Fibroblast of lung (primary cell): Measurements from ENCODE around the gene USP44. TPM values are rescaled to one million over a fixed set of nuclear protein-coding genes. Genes with fewer than 3 reads are reported as not detected.

ENCODE experiments used
- DNase-seq, 2 donors: peaks; one replicate each; pipeline versions ENCODE4 v3.0.0 to v3.0.0-alpha.2; 2010; ENCODE audit warnings: low read depth in 2 of 2
- H2AFZ ChIP-seq: 2 replicates; pipeline ENCODE4 v1.5.1; 2012; ENCODE audit warnings: low read length, control low read depth, inconsistent platforms
- H3K27ac ChIP-seq: 2 replicates; pipeline ENCODE4 v1.5.1; 2011; ENCODE audit warnings: low read length, control low read depth; ENCODE audit not compliant: insufficient read depth
- H3K27me3 ChIP-seq: 2 replicates; pipeline ENCODE4 v1.5.1; 2011; ENCODE audit warnings: mild to moderate bottlenecking, low read length; ENCODE audit not compliant: control insufficient read depth, insufficient read depth
- H3K36me3 ChIP-seq: 2 replicates; pipeline ENCODE4 v1.5.1; 2011; ENCODE audit warnings: low read length; ENCODE audit not compliant: control insufficient read depth, insufficient read depth
- H3K4me1 ChIP-seq: 2 replicates; pipeline ENCODE4 v1.5.1; 2011; ENCODE audit warnings: low read length; ENCODE audit not compliant: control insufficient read depth, insufficient read depth; ENCODE audit errors: extremely low read depth
- H3K4me2 ChIP-seq: 2 replicates; pipeline ENCODE4 v1.5.1; 2011; ENCODE audit warnings: low read length, control low read depth; ENCODE audit not compliant: insufficient read depth; ENCODE audit errors: extremely low read depth
- H3K4me3 ChIP-seq, 4 experiments: fragments of 200-600 bp in 1 of 4; sonication (generic) in 1 of 4; replicated peaks in 1 of 4; 2 replicates each; pipeline ENCODE4 v1.5.1; 2011 to 2016; ENCODE audit warnings: low read length in 4 of 4, low read depth in 3 of 4, mild to moderate bottlenecking in 3 of 4, control low read depth in 2 of 4, inconsistent platforms in 1 of 4, mixed read lengths in 1 of 4; ENCODE audit not compliant: insufficient read depth in 1 of 4; ENCODE audit errors: control extremely low read depth in 1 of 4
- H3K79me2 ChIP-seq: 2 replicates; pipeline ENCODE4 v1.5.1; 2012; ENCODE audit warnings: mild to moderate bottlenecking, low read length, inconsistent platforms; ENCODE audit not compliant: control insufficient read depth, insufficient read depth
- H3K9ac ChIP-seq: 2 replicates; pipeline ENCODE4 v1.5.1; 2011; ENCODE audit warnings: mild to moderate bottlenecking, low read length, control low read depth; ENCODE audit not compliant: insufficient read depth
- H3K9me3 ChIP-seq: 2 replicates; pipeline ENCODE4 v1.5.1; 2012; ENCODE audit warnings: low read depth, low read length; ENCODE audit not compliant: control insufficient read depth, insufficient read depth
- H4K20me1 ChIP-seq: 2 replicates; pipeline ENCODE4 v1.5.1; 2011; ENCODE audit warnings: low read length; ENCODE audit not compliant: control insufficient read depth, insufficient read depth; ENCODE audit errors: extremely low read depth
- EZH2 ChIP-seq: IDR thresholded peaks from 2 replicates; pipeline ENCODE4 v1.5.1; 2012; ENCODE audit warnings: low read length, control low read depth, mild to moderate bottlenecking; ENCODE audit errors: missing control alignments
- polyA plus RNA-seq, 2 donors: library from polyadenylated mRNA; depleted of rRNA in 1 of 2; stranded (reverse) in 1 of 2; unstranded in 1 of 2; fragments of >200 nt; gene quantifications; 2 replicates each; pipeline ENCODE4 v1.2.1, GENCODE V29; 2011 to 2012; ENCODE audit warnings: missing spikeins in 1 of 2
- total RNA-seq: library from RNA; depleted of rRNA; stranded (reverse); fragments of >200 nt; gene quantifications from 2 replicates; pipeline ENCODE4 v1.2.1, GENCODE V29; 2014
- TF ChIP-seq, protein P1 (sequence below), 2 donors: IDR thresholded peaks in 1 of 2; conservative IDR thresholded peaks in 1 of 2; 1 replicate in 1 of 2; 2 replicates in 1 of 2; pipeline ENCODE4 v1.5.1; 2011 to 2012; ENCODE audit warnings: low read length in 2 of 2, control low read depth in 1 of 2, inconsistent platforms in 1 of 2, low read depth in 1 of 2, mild to moderate bottlenecking in 1 of 2

Gene USP44
- total and polyA plus RNA-seq, 2 donors (not counting 1 experiment from before 2014, with no cell fraction given): 7.0 to 27.4 TPM

DNA sequence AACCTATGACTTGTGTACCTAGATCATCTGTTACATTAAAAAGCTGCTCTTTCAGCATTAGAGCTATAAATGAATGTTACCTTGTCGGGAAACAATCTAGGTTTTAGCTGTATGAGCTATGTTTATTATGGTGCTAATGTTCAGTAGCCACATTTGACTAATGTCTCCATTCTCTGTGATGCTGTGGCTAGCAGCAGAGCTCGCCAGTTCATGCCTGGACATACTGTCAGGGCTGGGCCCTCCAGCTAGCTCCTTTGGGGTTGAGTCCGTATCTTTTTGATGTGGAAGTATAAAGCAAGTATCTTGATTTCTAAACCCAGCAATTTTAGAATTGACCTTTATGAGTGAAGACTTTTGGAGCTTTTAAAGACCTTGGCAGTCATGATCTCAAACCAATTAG is 36.1 kb downstream of the USP44 start:
- Histone ChIP-seq H3K9ac (no peak overlapping the region), H3K27ac (no peak overlapping the region), H3K79me2 (no peaks in the 10 kb centered on the region), H3K4me2 (no peak overlapping the region), H3K9me3 (no peaks in the 10 kb centered on the region), H2AFZ (no peak overlapping the region), H3K4me1 (no peaks in the 10 kb centered on the region), H4K20me1 (no peaks in the 10 kb centered on the region), H3K27me3 (no peaks in the 10 kb centered on the region), H3K4me3 (no peak overlapping the region), H3K36me3 (peaks cover 5% of the 10 kb centered on the region)
- DNase-seq: no peak
- TF ChIP-seq, protein P1, sequence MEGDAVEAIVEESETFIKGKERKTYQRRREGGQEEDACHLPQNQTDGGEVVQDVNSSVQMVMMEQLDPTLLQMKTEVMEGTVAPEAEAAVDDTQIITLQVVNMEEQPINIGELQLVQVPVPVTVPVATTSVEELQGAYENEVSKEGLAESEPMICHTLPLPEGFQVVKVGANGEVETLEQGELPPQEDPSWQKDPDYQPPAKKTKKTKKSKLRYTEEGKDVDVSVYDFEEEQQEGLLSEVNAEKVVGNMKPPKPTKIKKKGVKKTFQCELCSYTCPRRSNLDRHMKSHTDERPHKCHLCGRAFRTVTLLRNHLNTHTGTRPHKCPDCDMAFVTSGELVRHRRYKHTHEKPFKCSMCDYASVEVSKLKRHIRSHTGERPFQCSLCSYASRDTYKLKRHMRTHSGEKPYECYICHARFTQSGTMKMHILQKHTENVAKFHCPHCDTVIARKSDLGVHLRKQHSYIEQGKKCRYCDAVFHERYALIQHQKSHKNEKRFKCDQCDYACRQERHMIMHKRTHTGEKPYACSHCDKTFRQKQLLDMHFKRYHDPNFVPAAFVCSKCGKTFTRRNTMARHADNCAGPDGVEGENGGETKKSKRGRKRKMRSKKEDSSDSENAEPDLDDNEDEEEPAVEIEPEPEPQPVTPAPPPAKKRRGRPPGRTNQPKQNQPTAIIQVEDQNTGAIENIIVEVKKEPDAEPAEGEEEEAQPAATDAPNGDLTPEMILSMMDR (conservative IDR thresholded peaks at IDR 0.05 in 1 of 2, IDR thresholded peaks at IDR 0.05 in 1 of 2; ENCODE audit: low read depth in 1 of 2, low read length in 2 of 2): no peak
- TF ChIP-seq EZH2: no peak

DNA sequence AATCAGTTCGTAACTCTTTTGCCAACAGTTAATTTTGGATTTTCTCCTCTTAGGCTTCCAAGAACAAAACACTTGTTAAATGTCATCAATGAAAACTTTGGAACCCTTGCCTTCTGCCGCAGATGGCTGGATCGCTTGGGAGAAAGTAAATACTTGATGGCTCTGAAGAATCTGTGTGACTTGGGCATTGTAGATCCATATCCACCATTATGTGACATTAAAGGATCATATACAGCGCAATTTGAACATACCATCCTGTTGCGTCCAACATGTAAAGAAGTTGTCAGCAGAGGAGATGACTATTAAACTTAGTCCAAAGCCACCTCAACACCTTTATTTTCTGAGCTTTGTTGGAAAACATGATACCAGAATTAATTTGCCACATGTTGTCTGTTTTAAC is 37.7 kb downstream of the USP44 start:
- TF ChIP-seq EZH2: no peak
- TF ChIP-seq, protein P1 (conservative IDR thresholded peaks at IDR 0.05 in 1 of 2, IDR thresholded peaks at IDR 0.05 in 1 of 2; ENCODE audit: low read depth in 1 of 2, low read length in 2 of 2): no peak
- H3K27ac ChIP-seq: no peak overlapping the region
- H3K79me2 ChIP-seq: no peaks in the 10 kb centered on the region
- no peak overlapping the region for H3K9ac ChIP-seq
- no peaks in the 10 kb centered on the region for H3K4me1 ChIP-seq
- H3K36me3 ChIP-seq: peaks cover 5% of the 10 kb centered on the region
- H3K4me3 ChIP-seq: no peak overlapping the region
- no peak overlapping the region for H3K4me2 ChIP-seq
- no peak for DNase-seq
- no peaks in the 10 kb centered on the region for H3K9me3 ChIP-seq
- H3K27me3 ChIP-seq: no peaks in the 10 kb centered on the region
- H4K20me1 ChIP-seq: no peaks in the 10 kb centered on the region
- no peak overlapping the region for H2AFZ ChIP-seq

DNA sequence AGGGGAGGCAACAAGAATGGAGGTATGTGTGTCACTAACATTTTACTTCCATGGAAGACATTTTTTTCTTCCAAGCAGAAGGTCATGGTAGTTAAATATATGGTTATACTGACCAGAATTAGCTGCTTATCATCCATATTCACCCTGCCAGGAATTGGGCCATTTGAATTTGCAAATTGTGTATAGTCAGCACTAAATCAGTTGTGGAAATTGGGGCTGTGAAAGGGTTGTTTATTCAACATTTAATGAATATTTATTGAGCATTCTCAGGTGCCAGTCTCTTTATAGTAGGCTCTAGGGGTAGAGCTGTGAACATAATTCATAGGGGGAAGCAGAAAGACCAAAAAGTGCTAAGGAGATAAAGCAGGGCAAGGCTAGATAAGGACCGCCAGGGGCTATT is 39.3 kb downstream of the USP44 start:
- H3K4me2 ChIP-seq: no peak overlapping the region
- H3K27ac ChIP-seq: no peak overlapping the region
- no peak overlapping the region for H3K9ac ChIP-seq
- no peak overlapping the region for H2AFZ ChIP-seq
- TF ChIP-seq, protein P1 (conservative IDR thresholded peaks at IDR 0.05 in 1 of 2, IDR thresholded peaks at IDR 0.05 in 1 of 2; ENCODE audit: low read depth in 1 of 2, low read length in 2 of 2): no peak
- TF ChIP-seq EZH2: no peak
- no peak for DNase-seq
- H3K27me3 ChIP-seq: no peaks in the 10 kb centered on the region
- H3K4me1 ChIP-seq: no peaks in the 10 kb centered on the region
- H3K4me3 ChIP-seq: no peak overlapping the region
- peaks cover 5% of the 10 kb centered on the region for H3K36me3 ChIP-seq
- no peaks in the 10 kb centered on the region for H4K20me1 ChIP-seq
- H3K79me2 ChIP-seq: no peaks in the 10 kb centered on the region
- H3K9me3 ChIP-seq: no peaks in the 10 kb centered on the region
